HUES64 (cell line): ENCODE data around the gene ASCC2.

ENCODE experiments used
- H3K27ac ChIP-seq: 2 replicates; pipeline ENCODE4 v1.7.0; 2013; ENCODE audit warnings: low read depth, low read length, inconsistent platforms
- H3K27me3 ChIP-seq: 2 replicates; pipeline ENCODE4 v1.6.1; 2013; ENCODE audit warnings: mild to moderate bottlenecking, low read length; ENCODE audit not compliant: insufficient read depth
- H3K36me3 ChIP-seq: 2 replicates; pipeline ENCODE4 v1.6.1; 2013; ENCODE audit warnings: mild to moderate bottlenecking, low read length; ENCODE audit not compliant: insufficient read depth
- H3K4me1 ChIP-seq: 2 replicates; pipeline ENCODE4 v1.6.1; 2013; ENCODE audit warnings: mild to moderate bottlenecking, low read length, moderate library complexity; ENCODE audit not compliant: insufficient read depth
- H3K4me3 ChIP-seq: 2 replicates; pipeline ENCODE4 v1.5.1; 2013; ENCODE audit warnings: mild to moderate bottlenecking, low read length, moderate library complexity
- H3K9ac ChIP-seq: 2 replicates; pipeline ENCODE4 v1.6.1; 2013; ENCODE audit warnings: mild to moderate bottlenecking, low read depth, low read length
- H3K9me3 ChIP-seq: 2 replicates; pipeline ENCODE4 v1.6.1; 2013; ENCODE audit warnings: low read depth, low read length; ENCODE audit not compliant: insufficient read depth
- WGBS: fragments of 150-250, 120-280 bp; methylation state at CpG from one replicate; pipeline ENCODE4 v1.1.7; 2013; ENCODE audit warnings: missing lambda C conversion rate; 5-methylcytosine and 5-hydroxymethylcytosine counted together

ASCC2 gene

DNA sequence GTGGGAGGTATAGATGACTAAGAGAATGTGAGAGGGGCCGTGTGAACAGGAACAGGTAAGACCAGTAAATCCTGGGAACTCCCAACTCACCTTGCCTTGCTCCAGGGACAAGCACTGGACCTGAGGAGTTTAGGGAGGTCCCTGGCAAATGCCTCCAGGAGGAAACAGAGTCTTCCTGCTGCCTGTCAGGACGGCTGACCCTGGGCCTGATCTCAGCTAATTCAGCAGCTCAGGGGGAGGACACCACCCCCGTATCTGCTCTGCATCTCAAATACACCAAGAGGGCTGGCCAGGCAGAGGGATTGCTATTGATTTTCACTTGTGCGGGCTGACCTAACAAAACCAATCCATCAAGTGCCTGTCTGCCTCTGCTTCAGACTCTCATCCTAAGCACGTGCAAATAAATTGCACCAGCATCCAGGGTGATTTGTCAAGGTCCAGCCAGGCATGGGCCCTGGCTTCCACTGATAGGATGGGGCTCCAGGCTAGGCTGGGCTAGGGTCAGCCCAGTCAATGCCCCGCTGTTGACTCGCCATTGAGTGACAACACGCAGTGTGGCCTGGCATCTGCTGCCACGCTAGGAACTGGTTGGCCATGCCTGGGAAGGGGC, 50.6 kb downstream of the ASCC2 start:
- Histone ChIP-seq H3K27me3 (no peaks in the 10 kb centered on the region), H3K4me3 (no peak overlapping the region), H3K9ac (no peak overlapping the region), H3K9me3 (no peaks in the 10 kb centered on the region), H3K27ac (no peak overlapping the region), H3K36me3 (peaks cover 32% of the 10 kb centered on the region), H3K4me1 (peaks cover 6% of the 10 kb centered on the region)
- 83% methylated on average over 9 of the region's 9 CpGs for WGBS

DNA sequence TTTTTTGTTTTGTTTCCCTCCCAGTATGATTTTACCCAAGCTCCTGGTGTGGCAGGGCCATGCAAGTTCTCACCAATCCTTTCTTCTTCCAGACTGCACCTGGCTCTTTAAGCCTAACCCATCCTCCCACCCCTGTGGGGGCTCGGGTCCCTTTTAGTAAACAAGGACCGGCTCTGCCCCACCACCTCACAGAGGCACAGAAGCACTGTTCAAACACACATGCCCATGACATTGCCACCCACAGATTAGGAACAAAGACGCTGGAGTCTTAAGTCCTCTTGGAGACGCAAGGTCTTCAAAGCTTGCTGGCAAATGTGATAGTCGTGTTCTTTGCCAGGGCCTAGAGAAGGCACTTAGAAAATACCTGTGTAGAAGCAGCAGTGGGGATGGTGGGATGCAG, 52.0 kb downstream of the ASCC2 start:
- Histone ChIP-seq H3K36me3 (peaks cover 24% of the 10 kb centered on the region), H3K27ac (no peak overlapping the region), H3K4me1 (peaks cover 10% of the 10 kb centered on the region), H3K27me3 (no peaks in the 10 kb centered on the region), H3K9me3 (no peaks in the 10 kb centered on the region), H3K9ac (no peak overlapping the region), H3K4me3 (no peak overlapping the region)
- 55% methylated on average over 5 of the region's 5 CpGs for WGBS

DNA sequence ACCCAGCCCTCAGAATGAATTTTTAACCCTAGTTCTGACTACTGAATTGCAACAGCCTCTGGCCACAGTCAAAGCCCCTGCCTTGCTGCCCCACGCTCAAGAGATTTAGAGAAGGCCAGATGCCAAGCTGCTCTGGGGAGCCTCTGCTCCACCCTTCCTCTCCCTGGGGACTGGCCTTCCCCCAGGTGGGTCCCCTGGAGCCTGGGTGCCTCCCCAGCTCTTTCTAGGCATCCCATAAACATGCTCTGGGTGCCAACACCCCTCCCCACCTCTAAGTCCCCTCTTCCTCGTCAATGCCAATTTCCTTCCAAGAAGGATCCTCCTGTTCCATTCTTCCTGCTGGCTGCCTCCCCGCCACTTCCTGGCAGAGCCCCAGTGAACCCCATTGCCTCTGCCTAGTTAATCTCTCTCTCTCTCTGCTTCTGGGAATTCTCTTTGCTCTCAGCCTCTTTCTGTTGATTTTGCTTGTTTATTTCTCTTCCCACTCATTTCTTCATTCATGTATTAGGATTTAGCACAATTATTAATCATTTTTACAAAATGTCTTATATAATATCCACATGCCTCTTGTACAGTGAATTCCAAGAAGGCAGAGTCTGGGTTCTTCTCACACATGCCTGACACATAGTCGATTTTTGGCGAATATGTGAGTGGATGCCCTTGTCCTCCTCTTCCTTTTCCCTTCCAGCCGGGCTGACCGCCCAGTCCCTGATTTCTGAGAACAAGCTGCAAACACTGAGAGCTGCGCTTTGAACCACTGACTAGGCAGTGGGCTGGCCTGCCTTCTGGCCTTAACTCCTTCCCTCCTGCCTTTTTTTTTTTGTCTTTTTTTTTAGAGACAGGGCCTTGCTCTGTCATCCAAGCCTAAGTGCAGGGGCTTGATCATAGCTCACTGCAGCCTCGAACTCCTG, 53.4 kb downstream of the ASCC2 start:
- H3K4me1 ChIP-seq: peaks cover 13% of the 10 kb centered on the region
- H3K27ac ChIP-seq: no peak overlapping the region
- no peaks in the 10 kb centered on the region for H3K27me3 ChIP-seq
- 84% methylated on average over 9 of the region's 9 CpGs for WGBS
- H3K9me3 ChIP-seq: no peaks in the 10 kb centered on the region
- H3K4me3 ChIP-seq: no peak overlapping the region
- H3K9ac ChIP-seq: no peak overlapping the region; the same call in 1 of the 2 replicates
- H3K36me3 ChIP-seq: peaks cover 12% of the 10 kb centered on the region

DNA sequence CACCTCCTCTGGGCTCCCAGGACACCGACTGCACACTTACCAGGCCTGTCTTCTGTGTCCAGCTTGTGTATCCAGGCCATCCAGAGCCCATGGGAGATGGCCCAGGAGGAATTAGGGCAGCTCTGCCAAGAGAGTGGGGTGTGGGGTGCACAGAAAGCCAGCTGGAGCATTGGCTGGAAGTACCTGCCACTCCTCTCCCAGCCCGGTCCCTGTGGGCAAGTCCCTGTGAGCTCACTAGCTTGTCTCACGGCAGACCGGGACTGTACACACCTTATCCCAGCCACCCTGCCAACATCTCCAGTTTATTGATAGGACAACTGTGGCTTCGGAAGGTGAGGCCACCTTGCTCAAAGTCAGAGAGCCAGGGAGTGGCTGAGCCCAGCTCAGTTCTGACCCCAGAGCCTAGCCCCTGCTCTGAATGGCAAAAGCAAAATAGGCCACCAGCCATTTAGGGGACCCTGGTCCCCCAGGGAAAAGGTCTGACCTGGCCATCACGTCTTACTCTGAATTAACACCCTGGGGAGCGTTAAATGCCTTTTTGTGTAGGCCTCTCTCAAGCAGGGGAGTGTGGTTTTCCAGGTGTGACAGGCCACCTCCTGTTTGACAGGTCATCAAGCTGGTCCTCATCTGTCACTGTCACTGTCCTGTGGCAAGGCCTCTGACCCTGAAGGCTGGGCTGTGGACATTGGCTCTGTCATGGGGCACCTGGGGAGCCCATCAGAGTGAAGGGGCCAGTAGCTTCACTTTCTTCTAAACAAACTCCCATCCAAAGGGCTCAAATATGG, 55.8 kb downstream of the ASCC2 start:
- H3K9ac ChIP-seq: no peak overlapping the region
- H3K27ac ChIP-seq: no peak overlapping the region

DNA sequence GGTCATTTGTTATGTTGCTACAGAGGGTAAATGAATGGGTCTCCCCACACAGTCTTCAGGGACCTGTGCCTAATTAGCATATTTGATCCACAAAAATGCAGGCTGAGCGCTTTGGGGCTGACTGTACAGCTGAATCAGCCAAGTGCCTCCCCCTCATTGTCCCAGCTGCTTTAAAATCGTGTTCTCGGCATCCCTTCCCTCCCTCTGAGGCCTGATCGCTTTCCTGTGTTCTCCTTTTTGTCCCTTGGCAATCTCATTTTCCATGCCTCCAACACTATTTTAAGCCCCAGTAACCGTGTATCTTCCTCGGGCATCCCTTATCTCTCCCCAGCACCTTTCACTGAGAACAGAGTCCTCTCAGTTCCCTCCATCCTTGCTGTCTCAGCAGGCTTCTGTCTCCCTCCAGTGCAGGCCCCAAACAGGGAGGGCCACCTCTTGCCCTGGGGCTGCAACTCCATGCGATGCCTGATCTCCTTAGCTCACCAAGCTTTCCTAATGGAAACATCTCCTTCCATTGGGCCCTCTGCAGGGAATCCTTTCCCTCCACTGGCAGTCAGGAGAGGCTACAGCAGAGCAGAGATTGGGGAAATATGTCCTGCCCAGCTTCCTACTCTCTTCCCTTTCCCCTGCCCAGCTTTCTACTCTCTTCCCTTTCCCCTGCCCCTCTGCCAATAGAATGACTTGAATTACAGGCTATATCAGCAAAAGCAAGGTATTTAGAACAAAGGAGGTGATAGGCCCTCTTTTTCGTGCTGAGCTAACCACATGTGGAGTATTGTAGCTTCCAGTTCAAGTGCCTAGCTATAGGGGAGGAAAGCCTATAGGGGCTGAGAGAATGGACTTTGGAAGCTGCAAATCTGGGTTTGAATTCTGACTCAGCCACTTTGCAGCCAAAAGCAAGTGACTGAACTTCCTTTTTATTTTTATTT, 57.1 kb downstream of the ASCC2 start:
- WGBS: 67% methylated on average over 8 of the region's 8 CpGs
- no peak overlapping the region for H3K9ac ChIP-seq

More for the DNA sequence above, 55.8 kb downstream of the ASCC2 start:
- Histone ChIP-seq H3K9me3 (no peaks in the 10 kb centered on the region), H3K36me3 (no peaks in the 10 kb centered on the region), H3K27me3 (no peaks in the 10 kb centered on the region), H3K4me3 (no peak overlapping the region), H3K4me1 (peaks cover 13% of the 10 kb centered on the region)
- WGBS: 82% methylated on average over 7 of the region's 7 CpGs

DNA sequence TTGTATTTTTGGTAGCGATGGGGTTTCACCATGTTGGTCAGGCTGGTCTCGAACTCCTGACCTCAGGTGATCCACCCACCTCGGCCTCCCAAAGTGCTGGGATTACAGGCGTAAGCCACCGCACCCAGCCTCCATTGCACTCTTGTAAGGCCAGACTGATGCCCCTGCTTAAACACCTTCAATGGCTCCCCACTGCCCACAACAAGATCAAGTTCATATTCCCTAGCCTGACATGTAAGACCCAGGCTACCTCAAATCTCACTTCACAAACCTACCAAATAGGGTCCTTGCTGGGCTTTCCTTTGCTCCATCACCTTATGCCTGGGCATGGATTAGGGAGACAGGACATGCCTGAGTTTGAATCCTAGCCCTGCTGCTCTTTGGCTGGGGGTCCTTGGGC, 57.9 kb downstream of the ASCC2 start:
- no peak overlapping the region for H3K27ac ChIP-seq

More for the DNA sequence above, 57.1 kb downstream of the ASCC2 start:
- Histone ChIP-seq H3K9me3 (no peaks in the 10 kb centered on the region), H3K4me3 (no peak overlapping the region), H3K4me1 (peaks cover 13% of the 10 kb centered on the region), H3K27me3 (no peaks in the 10 kb centered on the region), H3K36me3 (no peaks in the 10 kb centered on the region), H3K27ac (no peak overlapping the region)

DNA sequence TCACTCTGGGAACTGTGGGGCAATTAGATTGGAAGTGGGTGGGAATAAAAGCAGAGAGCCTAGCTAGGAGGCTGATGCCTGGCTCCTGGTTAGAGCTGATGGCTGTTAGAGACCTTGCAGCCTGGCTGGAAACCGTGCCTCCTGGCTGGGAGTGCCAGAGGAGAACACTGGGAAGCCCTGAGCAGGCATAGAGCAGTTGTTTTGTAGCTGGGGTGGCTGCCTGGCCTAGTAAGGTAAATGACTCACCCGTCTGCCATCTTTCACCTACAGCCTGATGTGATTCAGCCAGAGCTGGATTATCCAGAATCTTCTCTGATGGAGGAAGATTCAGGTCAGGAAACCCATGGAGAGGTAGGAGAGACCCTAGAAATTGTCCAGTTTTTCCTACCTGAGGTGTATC, 64.8 kb downstream of the ASCC2 start:
- H3K9me3 ChIP-seq: no peaks in the 10 kb centered on the region
- H3K27me3 ChIP-seq: no peaks in the 10 kb centered on the region
- WGBS: 44% methylated on average over 2 of the region's 2 CpGs
- H3K27ac ChIP-seq: no peak overlapping the region
- peaks cover 2% of the 10 kb centered on the region; the same call in 1 of the 2 replicates for H3K4me1 ChIP-seq
- no peak overlapping the region for H3K9ac ChIP-seq
- peaks cover 14% of the 10 kb centered on the region for H3K36me3 ChIP-seq
- no peak overlapping the region for H3K4me3 ChIP-seq

More for the DNA sequence above, 57.9 kb downstream of the ASCC2 start:
- Histone ChIP-seq H3K27me3 (no peaks in the 10 kb centered on the region), H3K9ac (no peak overlapping the region), H3K4me1 (peaks cover 13% of the 10 kb centered on the region), H3K9me3 (no peaks in the 10 kb centered on the region), H3K4me3 (no peak overlapping the region), H3K36me3 (no peaks in the 10 kb centered on the region)
- 97% methylated on average over 5 of the region's 5 CpGs for WGBS

DNA sequence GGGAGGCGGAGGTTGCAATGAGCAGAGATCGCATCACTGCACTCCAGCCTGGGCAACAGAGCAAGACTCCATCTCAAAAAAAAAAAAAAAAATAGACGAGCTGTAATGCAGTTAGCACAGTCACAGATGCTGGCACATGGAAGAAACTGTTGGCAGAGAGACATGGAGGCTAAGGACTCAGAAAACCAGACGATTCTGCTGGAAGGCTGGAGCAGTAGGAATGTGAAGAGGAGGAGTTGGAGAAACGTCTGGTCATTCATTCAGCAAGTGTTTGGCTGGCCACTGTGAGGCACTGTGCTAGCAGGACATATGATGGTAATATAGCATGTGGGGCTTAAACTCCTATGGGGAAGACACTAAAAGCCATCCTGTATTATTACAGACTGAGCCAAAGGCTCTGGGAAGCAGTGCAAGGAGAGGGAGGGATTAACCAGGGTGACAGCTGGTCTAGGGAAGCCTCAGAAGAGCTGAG, 65.9 kb downstream of the ASCC2 start:
- H3K9ac ChIP-seq: no peak overlapping the region
- 70% methylated on average over 5 of the region's 5 CpGs for WGBS
- H3K4me1 ChIP-seq: peaks cover 6% of the 10 kb centered on the region; the same call in 1 of the 2 replicates
- no peak overlapping the region for H3K27ac ChIP-seq
- H3K4me3 ChIP-seq: no peak overlapping the region
- H3K27me3 ChIP-seq: no peaks in the 10 kb centered on the region
- H3K9me3 ChIP-seq: no peaks in the 10 kb centered on the region
- peaks cover 14% of the 10 kb centered on the region for H3K36me3 ChIP-seq

DNA sequence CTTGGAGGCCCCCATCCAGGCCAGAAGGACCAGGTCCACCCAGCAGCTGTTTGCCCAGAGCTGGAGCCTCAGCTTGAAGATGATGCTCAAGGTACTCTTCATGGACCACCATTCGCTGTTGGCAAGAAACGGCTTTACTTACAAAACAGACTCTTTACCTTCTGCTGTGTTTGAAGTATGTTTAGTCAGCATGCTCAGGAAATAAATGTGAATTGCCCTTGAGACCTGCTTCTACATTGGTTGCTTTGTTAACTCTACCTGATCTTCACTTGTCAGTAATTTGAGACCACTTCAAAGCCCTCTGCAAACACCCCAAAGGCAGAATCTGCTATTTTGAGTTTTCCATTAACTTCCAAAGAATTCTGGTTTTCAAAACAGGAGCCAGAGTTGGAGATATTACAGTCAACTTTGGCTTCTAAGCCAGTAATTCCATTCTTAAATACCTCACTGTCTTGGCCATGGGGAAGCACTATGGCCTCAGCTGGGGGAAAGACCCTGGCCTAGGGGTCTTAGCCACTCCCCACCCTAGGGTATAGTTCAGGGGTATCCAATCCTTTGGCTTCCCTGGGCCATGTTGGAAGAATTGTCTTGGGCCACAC, 68.3 kb downstream of the ASCC2 start:
- 90% methylated on average over 2 of the region's 2 CpGs for WGBS
- H3K9ac ChIP-seq: no peak overlapping the region
- peaks cover 6% of the 10 kb centered on the region; the same call in 1 of the 2 replicates for H3K4me1 ChIP-seq
- H3K36me3 ChIP-seq: peaks cover 14% of the 10 kb centered on the region
- no peaks in the 10 kb centered on the region for H3K9me3 ChIP-seq
- H3K27ac ChIP-seq: no peak overlapping the region
- H3K4me3 ChIP-seq: no peak overlapping the region
- no peaks in the 10 kb centered on the region for H3K27me3 ChIP-seq
